Measurements from ENCODE around the gene HYCC1. TPM values are rescaled to one million over a fixed set of nuclear protein-coding genes. Genes with fewer than 3 reads are reported as not detected.

HYCC1 gene
- total RNA-seq, 1 donor from 2014 or later: 66.0 TPM

- Mint-ChIP-seq H3K4me1 (ENCODE audit: low read depth) (peaks cover 4% of the 10 kb centered on the region), H3K36me3 (ENCODE audit: insufficient read depth) (peaks cover 16% of the 10 kb centered on the region), H3K27me3 (no peaks in the 10 kb centered on the region), H3K4me3 (ENCODE audit: low read depth) (no peak overlapping the region), H3K27ac (no peak overlapping the region), H3K9me3 (ENCODE audit: low read depth) (no peaks in the 10 kb centered on the region)
- TF ChIP-seq CTCF (IDR thresholded peaks at IDR 0.05; ENCODE audit: unreplicated experiment): no peak
- no peak for DNase-seq (ENCODE audit: low spot score, unreplicated experiment)
These were observed 41.7 kb downstream of the HYCC1 start for GRCh38 chr7:22972207-22972606.

- Mint-ChIP-seq H3K27ac (no peak overlapping the region), H3K9me3 (ENCODE audit: low read depth) (no peaks in the 10 kb centered on the region), H3K36me3 (ENCODE audit: insufficient read depth) (peaks cover 10% of the 10 kb centered on the region), H3K4me3 (ENCODE audit: low read depth) (no peak overlapping the region), H3K4me1 (ENCODE audit: low read depth) (peaks cover 10% of the 10 kb centered on the region), H3K27me3 (no peaks in the 10 kb centered on the region)
- DNase-seq (ENCODE audit: low spot score, unreplicated experiment): no peak
- no peak for TF ChIP-seq CTCF (IDR thresholded peaks at IDR 0.05; ENCODE audit: unreplicated experiment)
These were observed 44.9 kb downstream of the HYCC1 start for GRCh38 chr7:22969010-22969431.

Other genes starting within 250 kb of the HYCC1 start
- gene TOMM7, start 191.3 kb downstream of the HYCC1 start, total RNA-seq: 139 and 153 TPM in 2 replicates
- gene KLHL7, start 91.7 kb upstream of the HYCC1 start, total RNA-seq: 64.2 and 68.9 TPM in 2 replicates
- 47.3 and 49.8 TPM in 2 replicates for gene NUP42, start 167.9 kb upstream of the HYCC1 start, total RNA-seq
- 0.98 and 1.4 TPM in 2 replicates for gene GPNMB, start 232.6 kb upstream of the HYCC1 start, total RNA-seq

Measured in progenitor cell of endocrine pancreas (in vitro differentiated cells).